Dedifferentiated amniotic fluid mesenchymal stem cell (primary cell): ENCODE data around the gene TBC1D21.

Experiments used
- DNase-seq: peaks from one replicate; pipeline ENCODE4 v3.0.0-alpha.2; 2016; ENCODE audit errors: extremely low spot score

TBC1D21 gene

GRCh38 chr15:73889053-73889761, 15.8 kb downstream of the TBC1D21 start:
- DNase-seq: no peak

GRCh38 chr15:73889762-73890124, 16.4 kb downstream of the TBC1D21 start:
- DNase-seq: no peak

GRCh38 chr15:73891328-73892315, 18.3 kb downstream of the TBC1D21 start:
- DNase-seq: no peak

- no peak for DNase-seq
These were observed 19.3 kb downstream of the TBC1D21 start for GRCh38 chr15:73892446-73893226.

GRCh38 chr15:73894133-73894814, 20.9 kb downstream of the TBC1D21 start:
- no peak for DNase-seq

GRCh38 chr15:73897441-73898261, 24.3 kb downstream of the TBC1D21 start:
- DNase-seq: peak; percentile 58

- no peak for DNase-seq
These were observed 26.1 kb downstream of the TBC1D21 start for GRCh38 chr15:73899197-73900094.

GRCh38 chr15:73900095-73900712, 26.8 kb downstream of the TBC1D21 start:
- no peak for DNase-seq

GRCh38 chr15:73901126-73901810, 27.9 kb downstream of the TBC1D21 start:
- no peak for DNase-seq

GRCh38 chr15:73902121-73903020, 29.0 kb downstream of the TBC1D21 start:
- no peak for DNase-seq

- no peak for DNase-seq
These were observed 30.9 kb downstream of the TBC1D21 start for GRCh38 chr15:73904026-73904815.

GRCh38 chr15:73905225-73905827, 32.0 kb downstream of the TBC1D21 start:
- no peak for DNase-seq

- no peak for DNase-seq
These were observed 33.1 kb downstream of the TBC1D21 start for GRCh38 chr15:73906346-73907034.

- no peak for DNase-seq
These were observed 33.7 kb downstream of the TBC1D21 start for GRCh38 chr15:73907035-73907408.

- peak; percentile 55 for DNase-seq
These were observed 34.9 kb downstream of the TBC1D21 start for GRCh38 chr15:73908030-73908821.
